RWPE2 (cell line): ENCODE data around the gene GHDC.
A peak's percentile ranks its signal among the peaks of the same experiment; 100 is the strongest.

Experiments used
- ATAC-seq: fragments of 200-7000 bp; cut with Tn5 transposase; 3 replicates; pipeline ENCODE4 v1.9.1; 2021; ENCODE audit warnings: low read depth
- DNase-seq: peaks from one replicate; pipeline ENCODE4 v3.0.0-alpha.2; 2020; ENCODE audit warnings: low spot score
- H3K27ac ChIP-seq: fragments of 450-650 bp; 2 replicates; pipeline ENCODE4 v1.5.1; 2017; ENCODE audit warnings: mild to moderate bottlenecking; ENCODE audit not compliant: poor library complexity, severe bottlenecking
- H3K27me3 ChIP-seq: fragments of 250-450 bp; sonication (Bioruptor Pico); 2 replicates; pipeline ENCODE4 v1.5.1; 2021; ENCODE audit warnings: mild to moderate bottlenecking, moderate library complexity; ENCODE audit not compliant: insufficient read depth, poor library complexity, severe bottlenecking
- H3K36me3 ChIP-seq: fragments of 250-450 bp; sonication (Bioruptor Pico); 2 replicates; pipeline ENCODE4 v1.5.1; 2020; ENCODE audit warnings: low read depth, mild to moderate bottlenecking, moderate library complexity
- H3K4me1 ChIP-seq: fragments of 250-450 bp; sonication (Bioruptor Pico); 2 replicates; pipeline ENCODE4 v1.5.1; 2021; ENCODE audit warnings: mild to moderate bottlenecking, moderate library complexity; ENCODE audit not compliant: insufficient read depth, poor library complexity, severe bottlenecking
- H3K4me3 ChIP-seq: fragments of 250-450 bp; sonication (Bioruptor Pico); 2 replicates; pipeline ENCODE4 v1.5.1; 2021; ENCODE audit warnings: mild to moderate bottlenecking, moderate library complexity; ENCODE audit not compliant: severe bottlenecking
- H3K9me3 ChIP-seq: fragments of 250-450 bp; sonication (Bioruptor Pico); 2 replicates; pipeline ENCODE4 v1.5.1; 2021; ENCODE audit warnings: mild to moderate bottlenecking, moderate library complexity; ENCODE audit not compliant: severe bottlenecking
- CTCF ChIP-seq: fragments of 450-650 bp; IDR thresholded peaks from one replicate; pipeline ENCODE4 v1.5.1; 2017; ENCODE audit warnings: mild to moderate bottlenecking, moderate library complexity; ENCODE audit not compliant: poor library complexity, severe bottlenecking

The GHDC gene

GRCh38 chr17:42163113-42163512 lies 31.2 kb downstream of the GHDC start:
- Histone ChIP-seq H3K36me3 (no peaks in the 10 kb centered on the region), H3K9me3 (no peaks in the 10 kb centered on the region), H3K27me3 (no peaks in the 10 kb centered on the region), H3K4me1 (no peaks in the 10 kb centered on the region), H3K27ac (no peak overlapping the region), H3K4me3 (no peak overlapping the region)
- peak; percentile 22 for TF ChIP-seq CTCF
- DNase-seq = no peak
- ATAC-seq = no peak

- H3K4me1 ChIP-seq = no peaks in the 10 kb centered on the region
- ATAC-seq = no peak
Observed at GRCh38 chr17:42160531-42160910, 33.8 kb downstream of the GHDC start.

DNA sequence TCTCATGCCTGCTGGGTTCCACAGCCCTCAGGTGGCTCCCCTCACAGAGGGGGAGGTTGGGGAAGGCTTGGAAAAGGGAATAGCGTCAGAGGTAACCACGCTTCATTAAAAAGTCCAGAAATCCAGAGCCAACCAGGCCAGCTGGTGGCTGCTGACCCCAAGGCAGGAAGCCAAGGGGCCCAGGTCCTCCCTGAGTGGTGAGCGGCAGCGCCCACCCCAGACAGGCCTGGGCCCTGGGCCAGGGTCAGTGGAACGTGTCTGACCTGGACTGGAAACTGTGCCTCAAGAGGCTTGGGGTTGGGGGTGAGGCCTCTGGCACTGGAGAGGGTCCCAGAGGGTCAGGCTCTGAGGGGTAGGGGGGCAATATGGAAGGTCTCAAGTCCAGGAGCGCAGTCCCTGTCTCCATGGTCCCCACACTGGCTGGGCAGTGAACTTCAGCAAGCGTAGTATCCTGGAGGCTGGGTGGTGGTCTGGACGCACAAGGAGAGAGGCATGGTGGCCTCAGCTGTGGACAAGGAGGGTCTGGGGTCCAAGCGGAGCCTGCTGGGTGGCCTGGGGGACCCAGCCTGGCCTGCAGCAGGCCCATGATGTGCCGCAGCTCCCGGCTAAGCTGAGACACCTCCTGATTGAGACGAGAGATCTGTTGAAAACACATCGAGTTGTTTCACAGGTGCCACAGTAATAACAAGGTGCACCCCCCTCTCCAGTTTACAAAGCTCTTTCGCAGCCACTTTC lies 34.3 kb downstream of the GHDC start:
- DNase-seq (no peak), ATAC-seq (no peak)
- no peaks in the 10 kb centered on the region for H3K9me3 ChIP-seq
- no peaks in the 10 kb centered on the region for H3K4me1 ChIP-seq
- no peak overlapping the region for H3K4me3 ChIP-seq
- no peak overlapping the region for H3K27ac ChIP-seq
- no peaks in the 10 kb centered on the region for H3K27me3 ChIP-seq
- no peak for TF ChIP-seq CTCF
- no peaks in the 10 kb centered on the region for H3K36me3 ChIP-seq

More at GRCh38 chr17:42160531-42160910, 33.8 kb downstream of the GHDC start:
- TF ChIP-seq CTCF = no peak
- Histone ChIP-seq H3K27ac (no peak overlapping the region), H3K36me3 (no peaks in the 10 kb centered on the region), H3K9me3 (no peaks in the 10 kb centered on the region), H3K4me3 (no peak overlapping the region), H3K27me3 (no peaks in the 10 kb centered on the region)
- no peak for DNase-seq

- ATAC-seq = no peak
- peak overlapping the region; percentile 74 for H3K4me3 ChIP-seq
- H3K4me1 ChIP-seq = peaks cover 6% of the 10 kb centered on the region
- peak overlapping the region; percentile 21 for H3K27ac ChIP-seq
- peaks cover 4% of the 10 kb centered on the region for H3K36me3 ChIP-seq
- no peaks in the 10 kb centered on the region for H3K9me3 ChIP-seq
- no peak for TF ChIP-seq CTCF
- H3K27me3 ChIP-seq = no peaks in the 10 kb centered on the region
- DNase-seq = no peak
Observed at GRCh38 chr17:42155614-42156045, 38.7 kb downstream of the GHDC start.
